ENCODE measurements around the gene ALPK3. TPM values are rescaled to one million over a fixed set of nuclear protein-coding genes. Genes with fewer than 3 reads are reported as not detected.

The ALPK3 gene
- total and polyA plus RNA-seq, 2 donors from 2014 or later, result 3.1 to 20.2 TPM

DNA sequence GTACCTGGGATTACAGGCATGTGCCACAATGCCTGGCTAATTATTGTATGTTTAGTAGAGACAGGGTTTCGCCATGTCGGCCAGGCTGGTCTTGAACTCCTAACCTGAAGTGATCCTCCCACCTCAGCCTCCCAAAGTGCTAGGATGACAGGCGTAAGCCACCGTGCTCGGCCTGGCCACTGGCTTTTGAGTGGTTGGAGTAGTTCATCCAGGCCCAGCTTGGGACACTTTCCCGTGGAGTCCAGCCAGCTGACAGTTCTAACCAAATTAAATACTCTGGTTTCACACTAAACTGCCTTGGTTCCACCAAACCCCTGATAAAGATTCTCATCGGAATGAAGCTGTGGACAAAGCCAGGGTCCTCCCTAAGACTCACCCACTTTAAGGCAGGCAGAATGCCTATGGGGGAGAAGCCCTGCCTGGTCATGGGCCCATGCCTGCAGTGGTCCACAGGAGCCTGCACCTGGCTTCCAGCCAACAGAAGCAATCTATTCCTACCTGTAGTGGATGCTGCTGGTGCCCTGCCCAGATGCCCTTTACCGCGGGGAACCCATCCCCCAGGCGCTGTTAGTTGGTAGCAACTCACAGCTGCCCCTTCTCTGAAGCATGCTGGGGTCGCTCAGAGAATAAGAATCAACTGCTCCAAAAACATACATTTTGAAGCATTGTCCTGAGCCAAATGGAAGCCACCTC lies 62.1 kb downstream of the ALPK3 start:
- Histone ChIP-seq H3K4me3 (ENCODE audit: low read length in 3 of 3) (no peak overlapping the region), H3K4me1 (ENCODE audit: control insufficient read depth in 2 of 3, insufficient read depth in 2 of 3, low read depth in 1 of 3, low read length in 3 of 3) (peaks cover 0 to 4% (median 2%) of the 10 kb centered on the region in 3 donors), H3K36me3 (ENCODE audit: control insufficient read depth in 2 of 3, insufficient read depth in 3 of 3, low read length in 3 of 3) (no peaks in the 10 kb centered on the region), H3K9me3 (ENCODE audit: control insufficient read depth in 2 of 3, insufficient read depth in 1 of 3, low read length in 3 of 3) (no peaks in the 10 kb centered on the region), H3K27me3 (ENCODE audit: control insufficient read depth, insufficient read depth, low read length) (no peaks in the 10 kb centered on the region), H3K27ac (ENCODE audit: low read depth in 2 of 2, low read length in 2 of 2) (no peak overlapping the region), H3K9ac (ENCODE audit: low read length in 3 of 3) (no peak overlapping the region)
- FAIRE-seq (no peak), DNase-seq (no peak)
- intact Hi-C loops (cut with DNase I), result no loop called here
- no peak for TF ChIP-seq CTCF (IDR thresholded peaks at IDR 0.05; ENCODE audit: borderline replicate concordance, extremely low read depth, insufficient read depth)

- no peak overlapping the region for H3K27ac ChIP-seq (ENCODE audit: low read depth in 2 of 2, low read length in 2 of 2)
- H3K9me3 ChIP-seq (ENCODE audit: control insufficient read depth in 2 of 3, insufficient read depth in 1 of 3, low read length in 3 of 3), result no peaks in the 10 kb centered on the region
- H3K36me3 ChIP-seq (ENCODE audit: control insufficient read depth in 2 of 3, insufficient read depth in 3 of 3, low read length in 3 of 3), result no peaks in the 10 kb centered on the region
- no peak overlapping the region for H3K9ac ChIP-seq (ENCODE audit: low read length in 3 of 3)
- no peaks in the 10 kb centered on the region for H3K27me3 ChIP-seq (ENCODE audit: control insufficient read depth, insufficient read depth, low read length)
- no peak overlapping the region for H3K4me3 ChIP-seq (ENCODE audit: low read length in 3 of 3)
- TF ChIP-seq CTCF (IDR thresholded peaks at IDR 0.05; ENCODE audit: borderline replicate concordance, extremely low read depth, insufficient read depth), result no peak
- no peak for FAIRE-seq
- intact Hi-C loops (cut with DNase I), result no loop called here
- no peak for DNase-seq
- peaks cover 0 to 4% (median 2%) of the 10 kb centered on the region in 3 donors for H3K4me1 ChIP-seq (ENCODE audit: control insufficient read depth in 2 of 3, insufficient read depth in 2 of 3, low read depth in 1 of 3, low read length in 3 of 3)
Observed at GRCh38 chr15:84880007-84880406, 62.9 kb downstream of the ALPK3 start.

DNA sequence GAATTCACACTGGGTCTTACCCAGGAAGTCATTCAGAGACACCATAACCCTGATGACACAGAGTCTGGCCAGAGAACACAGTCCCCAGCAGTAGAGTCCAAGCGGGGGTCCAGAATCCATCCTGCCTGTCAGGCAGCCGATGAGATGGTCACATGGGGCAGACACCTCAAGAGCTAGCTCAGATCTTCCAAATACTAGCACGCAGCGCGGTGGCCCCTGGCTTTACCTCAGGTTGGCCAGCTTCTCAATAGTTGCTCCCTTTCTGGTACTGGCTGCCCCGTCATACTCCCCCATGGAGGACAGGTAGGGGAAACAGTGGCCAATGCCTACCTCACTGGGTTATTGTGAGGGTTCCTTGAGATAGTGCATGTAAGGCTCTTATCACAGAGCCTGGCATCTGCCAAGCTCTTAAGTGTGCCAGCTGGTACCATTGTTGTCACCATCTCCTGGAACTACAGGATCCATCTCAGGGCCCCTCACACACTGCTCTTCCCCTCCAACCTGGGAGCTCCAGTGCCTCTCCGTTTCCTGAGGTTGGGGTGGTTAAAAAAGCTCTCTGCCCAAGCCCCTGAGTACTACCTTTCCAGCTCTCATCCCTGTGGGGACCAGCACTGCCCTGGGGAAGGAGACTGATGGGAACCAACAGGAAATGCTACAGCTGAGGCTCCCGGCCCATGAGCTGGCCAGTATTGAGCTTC lies 63.8 kb downstream of the ALPK3 start:
- H3K4me3 ChIP-seq (ENCODE audit: low read length in 3 of 3), result no peak overlapping the region
- no peaks in the 10 kb centered on the region for H3K9me3 ChIP-seq (ENCODE audit: control insufficient read depth in 2 of 3, insufficient read depth in 1 of 3, low read length in 3 of 3)
- intact Hi-C loops (cut with DNase I), result no loop called here
- DNase-seq (no peak), FAIRE-seq (no peak)
- H3K4me1 ChIP-seq (ENCODE audit: control insufficient read depth in 2 of 3, insufficient read depth in 2 of 3, low read depth in 1 of 3, low read length in 3 of 3), result peaks cover 0 to 4% (median 2%) of the 10 kb centered on the region in 3 donors
- no peak overlapping the region for H3K9ac ChIP-seq (ENCODE audit: low read length in 3 of 3)
- no peak for TF ChIP-seq CTCF (IDR thresholded peaks at IDR 0.05; ENCODE audit: borderline replicate concordance, extremely low read depth, insufficient read depth)
- H3K27me3 ChIP-seq (ENCODE audit: control insufficient read depth, insufficient read depth, low read length), result no peaks in the 10 kb centered on the region
- no peaks in the 10 kb centered on the region for H3K36me3 ChIP-seq (ENCODE audit: control insufficient read depth in 2 of 3, insufficient read depth in 3 of 3, low read length in 3 of 3)
- no peak overlapping the region for H3K27ac ChIP-seq (ENCODE audit: low read depth in 2 of 2, low read length in 2 of 2)
